Measurements from ENCODE around the gene FAM83D.

GRCh38 chr20:38920411-38920810 is 5.8 kb upstream of the FAM83D start:
- TF ChIP-seq MAX (IDR thresholded peaks at IDR 0.05) (no peak), NR3C1 (IDR thresholded peaks at IDR 0.05) (no peak), CHD4 (IDR thresholded peaks at IDR 0.05; ENCODE audit: borderline replicate concordance) (no peak), ESRRA (IDR thresholded peaks at IDR 0.05; ENCODE audit: borderline replicate concordance, low read length) (no peak), POLR2A (IDR thresholded peaks at IDR 0.05; ENCODE audit: low read length) (no peak), RAD21 (conservative IDR thresholded peaks at IDR 0.05 in 1 of 2, IDR thresholded peaks at IDR 0.05 in 1 of 2) (no peak), MYC (IDR thresholded peaks at IDR 0.05; ENCODE audit: borderline replicate concordance, low read length) (no peak), JUN (IDR thresholded peaks at IDR 0.05) (no peak)
- TF ChIP-seq, protein P1, sequence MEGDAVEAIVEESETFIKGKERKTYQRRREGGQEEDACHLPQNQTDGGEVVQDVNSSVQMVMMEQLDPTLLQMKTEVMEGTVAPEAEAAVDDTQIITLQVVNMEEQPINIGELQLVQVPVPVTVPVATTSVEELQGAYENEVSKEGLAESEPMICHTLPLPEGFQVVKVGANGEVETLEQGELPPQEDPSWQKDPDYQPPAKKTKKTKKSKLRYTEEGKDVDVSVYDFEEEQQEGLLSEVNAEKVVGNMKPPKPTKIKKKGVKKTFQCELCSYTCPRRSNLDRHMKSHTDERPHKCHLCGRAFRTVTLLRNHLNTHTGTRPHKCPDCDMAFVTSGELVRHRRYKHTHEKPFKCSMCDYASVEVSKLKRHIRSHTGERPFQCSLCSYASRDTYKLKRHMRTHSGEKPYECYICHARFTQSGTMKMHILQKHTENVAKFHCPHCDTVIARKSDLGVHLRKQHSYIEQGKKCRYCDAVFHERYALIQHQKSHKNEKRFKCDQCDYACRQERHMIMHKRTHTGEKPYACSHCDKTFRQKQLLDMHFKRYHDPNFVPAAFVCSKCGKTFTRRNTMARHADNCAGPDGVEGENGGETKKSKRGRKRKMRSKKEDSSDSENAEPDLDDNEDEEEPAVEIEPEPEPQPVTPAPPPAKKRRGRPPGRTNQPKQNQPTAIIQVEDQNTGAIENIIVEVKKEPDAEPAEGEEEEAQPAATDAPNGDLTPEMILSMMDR (IDR thresholded peaks at IDR 0.05): no peak
